ENCODE results near the gene POU2AF1. TPM values are rescaled to one million over a fixed set of nuclear protein-coding genes. Genes with fewer than 3 reads are reported as not detected.

The POU2AF1 gene
- total and polyA plus RNA-seq, 2 of the 8 experiments (the other 6 are each of a cell fraction or from before 2014, with no cell fraction given), result not detected

- H2BK15ac ChIP-seq (ENCODE audit: low read length), result no peak overlapping the region
- no peak for FAIRE-seq
- H3K36me3 ChIP-seq (ENCODE audit: control insufficient read depth in 2 of 4, insufficient read depth in 4 of 4, low read length in 3 of 4), result no peaks in the 10 kb centered on the region
- H2BK20ac ChIP-seq (ENCODE audit: low read length), result no peak overlapping the region
- H3K27ac ChIP-seq (ENCODE audit: low read depth, low read length), result no peak overlapping the region
- no peaks in the 10 kb centered on the region for H3K23me2 ChIP-seq (ENCODE audit: low read depth, low read length)
- H3K4me1 ChIP-seq (replicated peaks in 1 of 4; ENCODE audit: control insufficient read depth in 3 of 4, insufficient read depth in 4 of 4, low read length in 3 of 4), result no peaks in the 10 kb centered on the region
- H2AFZ ChIP-seq (ENCODE audit: low read length), result 0 out of 2 replicates have a peak overlapping the region, but pooled peaks have one; percentile 11
- H3K79me1 ChIP-seq (ENCODE audit: low read depth, low read length), result no peaks in the 10 kb centered on the region
- H4K8ac ChIP-seq (ENCODE audit: extremely low read depth, insufficient read depth, low read length), result no peak overlapping the region
- H3K4me3 ChIP-seq (ENCODE audit: extremely low read depth in 1 of 4, insufficient read depth in 2 of 4, low read depth in 3 of 4, low read length in 4 of 4), result no peak overlapping the region
- no peak overlapping the region for H2AK5ac ChIP-seq (ENCODE audit: low read depth, low read length)
- WGBS, 2 experiments (ENCODE audit: extremely low coverage in 1 of 2, insufficient coverage in 1 of 2, insufficient read length in 1 of 2, insufficient replicate concordance in 2 of 2, low coverage in 1 of 2, low lambda C conversion rate in 2 of 2, missing lambda C conversion rate in 1 of 2), result 97% methylated on average over 10 of the region's 10 CpGs; no CpG with 5 or more reads in 1 of the 2 experiments
- H3K79me2 ChIP-seq (ENCODE audit: control insufficient read depth in 1 of 2, insufficient read depth in 2 of 2, low read length in 2 of 2), result no peaks in the 10 kb centered on the region
- H2BK12ac ChIP-seq (ENCODE audit: low read depth, low read length), result no peak overlapping the region
- no peak for TF ChIP-seq TAF1 (IDR thresholded peaks at IDR 0.05; ENCODE audit: low read depth, low read length)
- no peak for TF ChIP-seq SP1 (IDR thresholded peaks at IDR 0.05; ENCODE audit: low read depth, low read length)
- TF ChIP-seq E2F6 (IDR thresholded peaks at IDR 0.05), result no peak
- TF ChIP-seq ASH2L (IDR thresholded peaks at IDR 0.05; ENCODE audit: low read length), result no peak
- no peak for TF ChIP-seq NRF1 (IDR thresholded peaks at IDR 0.05; ENCODE audit: low read depth, low read length)
- H3K56ac ChIP-seq (replicated peaks; ENCODE audit: insufficient read length, low read depth, low read length), result no peak overlapping the region
- no peak overlapping the region for H2BK5ac ChIP-seq (ENCODE audit: low read depth, low read length)
- H4K20me1 ChIP-seq (replicated peaks in 1 of 2; ENCODE audit: control insufficient read depth in 1 of 2, insufficient read depth in 2 of 2, low read length in 2 of 2), result no peaks in the 10 kb centered on the region
- no peaks in the 10 kb centered on the region for H3K9me3 ChIP-seq (ENCODE audit: insufficient read depth in 2 of 2, low read depth in 1 of 2, low read length in 1 of 2)
- DNase-seq (ENCODE audit: low read depth in 1 of 2, low spot score in 2 of 2), result no peak
- CTCF ChIA-PET (ENCODE audit: partially characterized antibody), result interaction anchor here (0.8 to 22.4 kb wide), 6 partner anchors 10 to 338 kb away, joined by 3 to 484 read pairs (median 9); no protein-coding TSS in a partner anchor
- H3K27me3 ChIP-seq (replicated peaks in 1 of 4; ENCODE audit: control insufficient read depth in 3 of 4, extremely low read depth in 1 of 4, insufficient read depth in 3 of 4, low read length in 3 of 4), result no peaks in the 10 kb centered on the region
- H3K4me2 ChIP-seq (ENCODE audit: insufficient read depth in 1 of 2, low read depth in 2 of 2, low read length in 2 of 2), result no peak overlapping the region
- H3K4ac ChIP-seq (replicated peaks; ENCODE audit: insufficient read length, low read depth, low read length), result no peak overlapping the region
- no peak overlapping the region for H3K9ac ChIP-seq (replicated peaks in 1 of 4; ENCODE audit: extremely low read depth in 1 of 4, low read depth in 3 of 4, low read length in 3 of 4)
- no peak overlapping the region for H4K91ac ChIP-seq (replicated peaks; ENCODE audit: insufficient read length, low read length)
- POLR2A ChIA-PET (ENCODE audit: partially characterized antibody), result no interaction called here
- no peak overlapping the region for H3K23ac ChIP-seq (ENCODE audit: insufficient read length)
- H3K14ac ChIP-seq (ENCODE audit: insufficient read length), result no peak overlapping the region
- H3K18ac ChIP-seq (ENCODE audit: extremely low read depth, low read length), result no peak overlapping the region
- no peak overlapping the region for H2BK120ac ChIP-seq (replicated peaks; ENCODE audit: low read depth, low read length)
- no peak overlapping the region for H4K5ac ChIP-seq (ENCODE audit: insufficient read length, low read depth, low read length)
Observed at GRCh38 chr11:111417766-111418435, 38.8 kb upstream of the POU2AF1 start.

Data from H1 (cell line).